Type B pancreatic cell (in vitro differentiated cells): ENCODE data around the gene SGO1. TPM values are rescaled to one million over a fixed set of nuclear protein-coding genes. Genes with fewer than 3 reads are reported as not detected.

Experiments
- DNase-seq: peaks from one replicate; pipeline ENCODE4 v3.0.0; 2021; ENCODE audit warnings: mixed read lengths; ENCODE audit not compliant: unreplicated experiment; ENCODE audit errors: extremely low spot score
- H3K27ac Mint-ChIP-seq: 2 replicates; pipeline ENCODE4 v1.8.0; 2021; ENCODE audit warnings: mild to moderate bottlenecking, mixed read lengths
- H3K27me3 Mint-ChIP-seq: 2 replicates; pipeline ENCODE4 v1.8.0; 2021; ENCODE audit warnings: mixed read lengths
- H3K36me3 Mint-ChIP-seq: 2 replicates; pipeline ENCODE4 v1.8.0; 2021; ENCODE audit warnings: mixed read lengths
- H3K4me1 Mint-ChIP-seq: one replicate; pipeline ENCODE4 v1.8.0; 2021; ENCODE audit warnings: mixed read lengths; ENCODE audit not compliant: unreplicated experiment
- H3K4me3 Mint-ChIP-seq: 2 replicates; pipeline ENCODE4 v1.8.0; 2021; ENCODE audit warnings: mild to moderate bottlenecking, mixed read lengths
- H3K9me3 Mint-ChIP-seq: 2 replicates; pipeline ENCODE4 v1.8.0; 2021; ENCODE audit warnings: mixed read lengths
- CTCF ChIP-seq: fragments of 200-600 bp; sonication (generic); conservative IDR thresholded peaks from 2 replicates; pipeline ENCODE4 v1.5.0; 2021; ENCODE audit warnings: antibody characterized with exemption, mild to moderate bottlenecking
- microRNA-seq: library from miRNA; unstranded; fragments of <30 nt; microRNA quantifications from one replicate; pipeline ENCODE4, GENCODE V29; 2020
- total RNA-seq: library from RNA; stranded (reverse); gene quantifications from 2 replicates; pipeline ENCODE4 v1.2.1, GENCODE V29; 2021; ENCODE audit warnings: low replicate concordance

The SGO1 gene
- total RNA-seq, 1 donor from 2014 or later = 18.8 TPM

GRCh38 chr3:20128358-20128757 lies 57.6 kb downstream of the SGO1 start:
- DNase-seq = no peak
- peaks cover 9% of the 10 kb centered on the region for H3K4me1 Mint-ChIP-seq
- TF ChIP-seq CTCF = no peak
- no peaks in the 10 kb centered on the region for H3K9me3 Mint-ChIP-seq
- no peak overlapping the region for H3K4me3 Mint-ChIP-seq
- peaks cover 20% of the 10 kb centered on the region for H3K36me3 Mint-ChIP-seq
- no peaks in the 10 kb centered on the region for H3K27me3 Mint-ChIP-seq
- H3K27ac Mint-ChIP-seq = no peak overlapping the region

GRCh38 chr3:20125897-20126296 lies 60.1 kb downstream of the SGO1 start:
- H3K36me3 Mint-ChIP-seq = peaks cover 25% of the 10 kb centered on the region
- no peaks in the 10 kb centered on the region for H3K9me3 Mint-ChIP-seq
- no peak for DNase-seq
- no peak for TF ChIP-seq CTCF
- H3K27me3 Mint-ChIP-seq = no peaks in the 10 kb centered on the region
- H3K27ac Mint-ChIP-seq = no peak overlapping the region
- no peak overlapping the region for H3K4me3 Mint-ChIP-seq
- H3K4me1 Mint-ChIP-seq = peaks cover 13% of the 10 kb centered on the region

GRCh38 chr3:20125289-20125688 lies 60.7 kb downstream of the SGO1 start:
- no peak for DNase-seq
- no peak overlapping the region for H3K4me3 Mint-ChIP-seq
- peaks cover 25% of the 10 kb centered on the region for H3K36me3 Mint-ChIP-seq
- H3K27ac Mint-ChIP-seq = no peak overlapping the region
- peaks cover 9% of the 10 kb centered on the region for H3K4me1 Mint-ChIP-seq
- TF ChIP-seq CTCF = no peak
- no peaks in the 10 kb centered on the region for H3K27me3 Mint-ChIP-seq
- H3K9me3 Mint-ChIP-seq = no peaks in the 10 kb centered on the region

GRCh38 chr3:20123131-20123652 lies 62.8 kb downstream of the SGO1 start:
- H3K36me3 Mint-ChIP-seq = peaks cover 23% of the 10 kb centered on the region

GRCh38 chr3:20121088-20121487 lies 64.9 kb downstream of the SGO1 start:
- Mint-ChIP-seq H3K36me3 (peaks cover 17% of the 10 kb centered on the region), H3K4me3 (no peak overlapping the region), H3K4me1 (peaks cover 4% of the 10 kb centered on the region), H3K9me3 (no peaks in the 10 kb centered on the region), H3K27ac (no peak overlapping the region), H3K27me3 (no peaks in the 10 kb centered on the region)
- no peak for DNase-seq
- TF ChIP-seq CTCF = no peak

More at GRCh38 chr3:20123131-20123652, 62.8 kb downstream of the SGO1 start:
- no peak for TF ChIP-seq CTCF
- no peak for DNase-seq
- H3K27ac Mint-ChIP-seq = no peak overlapping the region
- peaks cover 4% of the 10 kb centered on the region for H3K4me1 Mint-ChIP-seq
- no peaks in the 10 kb centered on the region for H3K9me3 Mint-ChIP-seq
- H3K27me3 Mint-ChIP-seq = no peaks in the 10 kb centered on the region
- no peak overlapping the region for H3K4me3 Mint-ChIP-seq

Small RNAs within 50 kb of the gene (microRNA-seq; reads per million reads assigned to microRNA genes)
- gene MIR3135A = not detected

Other genes with a start within 250 kb of the SGO1 start
- 55.0 and 70.5 TPM in 2 replicates for gene RAB5A, start 239.1 kb downstream of the SGO1 start, total RNA-seq
- not detected in 2 replicates for gene PP2D1, start 173.9 kb downstream of the SGO1 start, total RNA-seq
- 13.2 and 15.4 TPM in 2 replicates for gene KAT2B, start 145.8 kb downstream of the SGO1 start, total RNA-seq